ENCODE measurements around the gene DCDC2C.

GRCh38 chr2:3669656-3670055 is 33.7 kb upstream of the DCDC2C start:
- TF ChIP-seq CTCF (IDR thresholded peaks at IDR 0.05) (no peak), POLR2A (IDR thresholded peaks at IDR 0.05) (no peak)

Data from uterus (tissue), 2 donors.